Lower lobe of right lung (tissue), 2 donors: Measurements from ENCODE around the gene TMEM117. TPM values are rescaled to one million over a fixed set of nuclear protein-coding genes. Genes with fewer than 3 reads are reported as not detected.

Source experiments
- ATAC-seq, 2 donors: fragments of 200-7000 bp; cut with Tn5 transposase; one replicate each; pipeline ENCODE4 v1.9.1; 2020 to 2022; ENCODE audit warnings: mild to moderate bottlenecking in 2 of 2, moderate library complexity in 2 of 2
- DNase-seq: peaks from one replicate; pipeline ENCODE4 v3.0.0-alpha.2; 2020
- H3K27ac ChIP-seq: fragments of 200-600 bp; one replicate; pipeline ENCODE4 v1.8.0; 2022
- H3K27me3 ChIP-seq: fragments of 200-600 bp; one replicate; pipeline ENCODE4 v1.8.0; 2022; ENCODE audit warnings: low read depth
- H3K36me3 ChIP-seq: fragments of 200-600 bp; one replicate; pipeline ENCODE4 v1.8.0; 2022; ENCODE audit warnings: mild to moderate bottlenecking
- H3K4me1 ChIP-seq: fragments of 200-600 bp; one replicate; pipeline ENCODE4 v1.8.0; 2022
- H3K4me3 ChIP-seq: fragments of 200-600 bp; one replicate; pipeline ENCODE4 v1.8.0; 2022; ENCODE audit warnings: mild to moderate bottlenecking
- H3K9me3 ChIP-seq: fragments of 200-600 bp; one replicate; pipeline ENCODE4 v1.8.0; 2022
- CTCF ChIP-seq: fragments of 200-600 bp; IDR thresholded peaks from one replicate; pipeline ENCODE4 v1.8.0; 2022; ENCODE audit warnings: antibody characterized with exemption, mild to moderate bottlenecking
- intact Hi-C: fragments of 100-400 bp; cut with DNase I; formaldehyde crosslinking; loops from one replicate; pipeline ENCODE4 v1.11.0; 2022
- total RNA-seq: library from RNA; stranded (reverse); fragmentation: NEBNext Ultra II Directional; extraction: Animal tissue kit (Norgen Biotek cat#: 25700); gene quantifications from one replicate; pipeline ENCODE4 v1.2.1, GENCODE V29; 2021
- donor health status: DM: no; HTN: yes; CAD: no; lungs with severe emphysema.

The TMEM117 gene
- total RNA-seq, 1 donor from 2014 or later: 4.5 TPM

GRCh38 chr12:44077294-44077693 is 241.4 kb downstream of the TMEM117 start:
- Histone ChIP-seq H3K9me3 (no peaks in the 10 kb centered on the region), H3K4me3 (no peak overlapping the region), H3K4me1 (no peaks in the 10 kb centered on the region), H3K27ac (no peak overlapping the region), H3K36me3 (no peaks in the 10 kb centered on the region), H3K27me3 (no peaks in the 10 kb centered on the region)
- TF ChIP-seq CTCF: no peak
- ATAC-seq (no peak), DNase-seq (no peak)
- intact Hi-C loops: no loop called here

GRCh38 chr12:44078273-44078672 is 242.4 kb downstream of the TMEM117 start:
- TF ChIP-seq CTCF: no peak
- no peaks in the 10 kb centered on the region for H3K36me3 ChIP-seq
- DNase-seq: no peak
- H3K9me3 ChIP-seq: no peaks in the 10 kb centered on the region
- H3K4me3 ChIP-seq: no peak overlapping the region
- intact Hi-C loops: no loop called here
- no peak overlapping the region for H3K27ac ChIP-seq
- H3K4me1 ChIP-seq: no peaks in the 10 kb centered on the region
- ATAC-seq: no peak
- H3K27me3 ChIP-seq: no peaks in the 10 kb centered on the region

GRCh38 chr12:44088647-44089046 is 252.8 kb downstream of the TMEM117 start:
- Histone ChIP-seq H3K27me3 (no peaks in the 10 kb centered on the region), H3K36me3 (no peaks in the 10 kb centered on the region), H3K9me3 (no peaks in the 10 kb centered on the region), H3K4me1 (no peaks in the 10 kb centered on the region), H3K27ac (no peak overlapping the region), H3K4me3 (no peak overlapping the region)
- intact Hi-C loops: no loop called here
- no peak for ATAC-seq
- no peak for TF ChIP-seq CTCF
- DNase-seq: no peak

GRCh38 chr12:44091948-44092606 is 256.2 kb downstream of the TMEM117 start:
- DNase-seq: no peak
- Histone ChIP-seq H3K27me3 (no peaks in the 10 kb centered on the region), H3K4me3 (no peak overlapping the region), H3K9me3 (no peaks in the 10 kb centered on the region), H3K36me3 (no peaks in the 10 kb centered on the region), H3K4me1 (no peaks in the 10 kb centered on the region), H3K27ac (no peak overlapping the region)
- no peak for TF ChIP-seq CTCF
- no peak for ATAC-seq
- intact Hi-C loops: no loop called here

- Histone ChIP-seq H3K4me1 (no peaks in the 10 kb centered on the region), H3K4me3 (no peak overlapping the region), H3K27ac (no peak overlapping the region), H3K27me3 (no peaks in the 10 kb centered on the region), H3K36me3 (no peaks in the 10 kb centered on the region), H3K9me3 (no peaks in the 10 kb centered on the region)
- no peak for TF ChIP-seq CTCF
- DNase-seq (no peak), ATAC-seq (no peak)
- intact Hi-C loops: no loop called here
Observed at GRCh38 chr12:44098786-44099185, 262.9 kb downstream of the TMEM117 start.
